HepG2 (cell line): ENCODE results near the gene IQCE. TPM values are rescaled to one million over a fixed set of nuclear protein-coding genes. Genes with fewer than 3 reads are reported as not detected.

ENCODE experiments used
- ARNT ChIP-seq: fragments of 450-650 bp; IDR thresholded peaks from 2 replicates; pipeline ENCODE4 v1.6.1; 2017
- CREB1 ChIP-seq, 2 experiments: fragments of 450-650 bp in 1 of 2; IDR thresholded peaks; 2 replicates each; pipeline ENCODE4 v1.6.1; 2016 to 2017; ENCODE audit warnings: control low read depth in 1 of 2, mild to moderate bottlenecking in 1 of 2, missing compliant biosample characterization in 1 of 2, missing genetic modification characterization in 1 of 2
- EP300 ChIP-seq, 3 experiments: sonication (generic) in 1 of 3; formaldehyde crosslinking in 1 of 3; IDR thresholded peaks; 2 replicates each; pipeline versions ENCODE4 v1.5.1 to v1.6.1; 2011 to 2020; ENCODE audit warnings: low read depth in 2 of 3, low read length in 2 of 3, borderline replicate concordance in 1 of 3, improper control_type of control experiment in 1 of 3, mild to moderate bottlenecking in 1 of 3, missing genetic modification reagents in 1 of 3, moderate library complexity in 1 of 3
- GATAD1 ChIP-seq: IDR thresholded peaks from 2 replicates; pipeline ENCODE4 v1.6.1; 2016; ENCODE audit warnings: missing genetic modification reagents, missing compliant biosample characterization
- HDAC6 ChIP-seq: fragments of 200-600 bp; sonication (generic); IDR thresholded peaks from 2 replicates; pipeline ENCODE4 v1.7.0; 2017; ENCODE audit warnings: mild to moderate bottlenecking, antibody characterized with exemption, low read length, low read depth
- HNRNPK ChIP-seq: fragments of 200-400 bp; formaldehyde crosslinking; IDR thresholded peaks from 2 replicates; pipeline ENCODE4 v1.6.1; 2018; ENCODE audit warnings: low read length, low read depth, moderate library complexity, mild to moderate bottlenecking; ENCODE audit not compliant: poor library complexity, severe bottlenecking
- HOXD1 ChIP-seq: sonication (generic); formaldehyde crosslinking; IDR thresholded peaks from 2 replicates; pipeline ENCODE4 v1.5.0; 2020; ENCODE audit warnings: missing genetic modification reagents
- KLF12 ChIP-seq: sonication (generic); formaldehyde crosslinking; IDR thresholded peaks from 2 replicates; pipeline ENCODE4 v1.4.0; 2020; ENCODE audit warnings: missing genetic modification reagents, borderline replicate concordance
- NCOR1 ChIP-seq: fragments of 200-600 bp; sonication (generic); IDR thresholded peaks from 2 replicates; pipeline ENCODE4 v1.7.0; 2017; ENCODE audit warnings: antibody characterized with exemption, low read length, borderline replicate concordance
- POLR2A ChIP-seq, 2 experiments: IDR thresholded peaks; 2 replicates each; pipeline ENCODE4 v1.6.1; 2011; ENCODE audit warnings: low read depth in 2 of 2, low read length in 2 of 2, mild to moderate bottlenecking in 1 of 2, moderate library complexity in 1 of 2; ENCODE audit not compliant: insufficient read depth in 1 of 2
- POLR2G ChIP-seq: fragments of 200-400 bp; formaldehyde crosslinking; IDR thresholded peaks from 2 replicates; pipeline ENCODE4 v1.6.1; 2018; ENCODE audit warnings: mild to moderate bottlenecking, low read depth, low read length, moderate library complexity
- RFX1 ChIP-seq: fragments of 450-650 bp; IDR thresholded peaks from 2 replicates; pipeline ENCODE4 v1.6.1; 2017
- TGIF2 ChIP-seq: IDR thresholded peaks from 2 replicates; pipeline ENCODE4 v1.6.1; 2016; ENCODE audit warnings: control low read depth, missing compliant biosample characterization
- TMF1 ChIP-seq: sonication (generic); formaldehyde crosslinking; IDR thresholded peaks from 2 replicates; pipeline ENCODE4 v1.8.1; 2022; ENCODE audit warnings: low read depth, missing genetic modification reagents
- TOPORS ChIP-seq: sonication (generic); formaldehyde crosslinking; IDR thresholded peaks from 2 replicates; pipeline ENCODE4 v1.8.0; 2023; ENCODE audit warnings: mild to moderate bottlenecking, missing genetic modification reagents
- TSC22D2 ChIP-seq: sonication (generic); formaldehyde crosslinking; IDR thresholded peaks from 2 replicates; pipeline ENCODE4 v1.5.1; 2020; ENCODE audit warnings: missing genetic modification reagents, mild to moderate bottlenecking, borderline replicate concordance
- ZC3H4 ChIP-seq: sonication (generic); formaldehyde crosslinking; IDR thresholded peaks from 2 replicates; pipeline ENCODE4 v1.4.0; 2020; ENCODE audit warnings: missing genetic modification reagents, borderline replicate concordance
- ZFP1 ChIP-seq: IDR thresholded peaks from 2 replicates; pipeline ENCODE4 v1.6.1; 2016
- ZFY ChIP-seq: sonication (generic); formaldehyde crosslinking; IDR thresholded peaks from 2 replicates; pipeline ENCODE4 v1.4.0; 2020; ENCODE audit warnings: missing genetic modification reagents
- ZNF317 ChIP-seq: sonication (generic); formaldehyde crosslinking; IDR thresholded peaks from 2 replicates; pipeline ENCODE4 v1.5.0; 2020; ENCODE audit warnings: mild to moderate bottlenecking, missing genetic modification reagents
- ZNF367 ChIP-seq: sonication (generic); formaldehyde crosslinking; IDR thresholded peaks from 2 replicates; pipeline ENCODE4 v1.4.0; 2020; ENCODE audit warnings: missing genetic modification reagents, borderline replicate concordance
- ZNF607 ChIP-seq: sonication (generic); formaldehyde crosslinking; IDR thresholded peaks from 2 replicates; pipeline ENCODE4 v1.5.1; 2020; ENCODE audit warnings: missing genetic modification reagents, mild to moderate bottlenecking, borderline replicate concordance
- ZNF720 ChIP-seq: sonication (generic); formaldehyde crosslinking; IDR thresholded peaks from 2 replicates; pipeline ENCODE4 v1.4.0; 2020; ENCODE audit warnings: missing genetic modification reagents
- polyA plus RNA-seq, 8 experiments: library from polyadenylated mRNA; depleted of rRNA in 3 of 8; stranded (reverse) in 7 of 8; unstranded in 1 of 8; fragments of >200 nt; fragmentation: Illumina TruSeq in 4 of 8; extraction: Trizol in 4 of 8; gene quantifications; 2 replicates each; pipeline versions ENCODE4 v1.2.1 to v1.2.3, GENCODE V29; 2011 to 2016; ENCODE audit warnings: low read depth in 4 of 8, missing spikeins in 1 of 8, mixed read lengths in 1 of 8; ENCODE audit not compliant: insufficient read depth in 1 of 8
- total RNA-seq, 5 experiments: library from RNA; depleted of rRNA; stranded (reverse); fragments of >200 nt; fragmentation: Illumina TruSeq; extraction: Trizol; gene quantifications; 2 replicates each; pipeline ENCODE4 v1.2.3, GENCODE V29; 2016; ENCODE audit warnings: low read depth in 1 of 5
- TF ChIP-seq, protein P1 (sequence below): sonication (generic); formaldehyde crosslinking; IDR thresholded peaks from 2 replicates; pipeline ENCODE4 v1.8.0; 2022; ENCODE audit warnings: missing genetic modification reagents, low read depth, mild to moderate bottlenecking, borderline replicate concordance
- TF ChIP-seq, protein P2 (sequence below): sonication (generic); formaldehyde crosslinking; IDR thresholded peaks from 2 replicates; pipeline ENCODE4 v1.8.1; 2023; ENCODE audit warnings: mild to moderate bottlenecking, missing genetic modification reagents, borderline replicate concordance
- TF ChIP-seq, protein P3 (sequence below): sonication (generic); formaldehyde crosslinking; IDR thresholded peaks from 2 replicates; pipeline ENCODE4 v1.8.0; 2022; ENCODE audit warnings: mild to moderate bottlenecking, missing genetic modification reagents, moderate library complexity
- TF ChIP-seq, protein P4 (sequence below): sonication (generic); formaldehyde crosslinking; IDR thresholded peaks from 2 replicates; pipeline ENCODE4 v1.9.0; 2021; ENCODE audit warnings: missing genetic modification reagents, mild to moderate bottlenecking, borderline replicate concordance
- TF ChIP-seq, protein P5 (sequence below), 2 experiments: fragments of 450-650 bp in 1 of 2; sonication (generic) in 1 of 2; formaldehyde crosslinking; IDR thresholded peaks; 2 replicates each; pipeline versions ENCODE4 v1.5.0 to v1.8.0; 2020 to 2022; ENCODE audit warnings: mild to moderate bottlenecking in 1 of 2, missing genetic modification reagents in 1 of 2

The IQCE gene
- total and polyA plus RNA-seq, 2 of the 13 experiments (the other 11 are each of a cell fraction or from before 2014, with no cell fraction given) = 1.5 to 2.5 TPM

DNA sequence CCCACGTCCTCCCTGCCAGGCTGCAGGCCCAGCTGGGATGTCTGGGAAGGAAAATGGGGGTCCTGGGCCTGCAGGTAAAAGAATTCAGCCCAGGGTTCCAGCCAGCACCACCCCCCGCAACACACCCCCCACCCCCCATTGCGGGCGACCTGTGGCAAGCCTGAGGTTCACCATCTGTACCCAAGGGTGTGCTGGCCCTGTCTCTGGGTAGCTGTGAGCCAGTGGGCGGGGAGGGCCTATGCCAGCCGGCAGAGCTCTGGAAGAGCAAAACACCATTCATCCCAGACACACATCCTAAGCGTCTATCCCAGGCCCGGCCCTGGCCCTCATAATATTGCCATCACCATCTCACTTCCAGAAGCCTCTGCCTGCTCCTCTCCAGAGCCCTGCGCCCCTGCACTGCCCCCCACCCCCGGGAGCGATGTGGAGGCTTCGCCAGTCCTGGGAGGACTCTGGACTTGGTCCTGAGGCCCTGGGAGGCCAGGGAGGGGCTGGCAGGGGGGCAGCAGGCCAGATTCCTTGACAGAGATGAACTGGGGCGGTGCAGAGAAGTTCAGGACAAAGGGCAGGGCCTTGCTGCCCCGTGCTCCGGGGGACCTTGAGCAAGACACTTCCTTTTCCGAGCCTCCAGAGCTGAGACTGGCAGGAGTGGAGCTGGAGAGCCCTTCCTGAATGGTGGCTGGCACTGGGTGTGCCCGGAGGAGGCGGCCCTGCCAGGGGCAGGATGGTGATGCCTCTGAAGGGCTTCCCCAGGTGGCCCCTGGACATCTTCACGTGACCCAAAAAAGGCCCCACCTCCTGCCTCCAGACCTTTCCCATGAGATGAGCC is 64.3 kb downstream of the IQCE start (continued):
- TF ChIP-seq POLR2A (IDR thresholded peaks at IDR 0.05; ENCODE audit: insufficient read depth in 1 of 2, low read depth in 2 of 2, low read length in 2 of 2) (no peak), ZNF317 (CRISPR knock-in tag) (peak; percentile 77; the same call in 1 of the 2 replicates), HDAC6 (no peak), CREB1 (IDR thresholded peaks at IDR 0.05) (no peak), CREB1 (CRISPR knock-in tag; IDR thresholded peaks at IDR 0.05) (no peak), ZNF367 (no peak), TMF1 (CRISPR knock-in tag) (no peak), HNRNPK (no peak), HOXD1 (CRISPR knock-in tag) (peak; percentile 85), ZNF607 (CRISPR knock-in tag) (peak; percentile 39; the same call in 1 of the 2 replicates), GATAD1 (no peak; the same call in 1 of the 2 replicates), TOPORS (no peak), RFX1 (no peak), ARNT (no peak), ZFY (CRISPR knock-in tag) (peak; percentile 67), KLF12 (peak; percentile 81; the same call in 1 of the 2 replicates), NCOR1 (peak; percentile 89), ZFP1 (CRISPR knock-in tag) (no peak), EP300 (IDR thresholded peaks at IDR 0.05; ENCODE audit: low read depth in 2 of 2, low read length in 2 of 2) (peak in 1 of 2 experiments; percentile 86; a peak in 2 of 4 replicates), EP300 (CRISPR knock-in tag; IDR thresholded peaks at IDR 0.05; ENCODE audit: borderline replicate concordance) (no peak), ZNF720 (CRISPR knock-in tag) (no peak), TGIF2 (CRISPR knock-in tag) (no peak), POLR2G (peak; percentile 80), TSC22D2 (CRISPR knock-in tag) (no peak), ZC3H4 (CRISPR knock-in tag) (no peak)
- TF ChIP-seq, protein P1, sequence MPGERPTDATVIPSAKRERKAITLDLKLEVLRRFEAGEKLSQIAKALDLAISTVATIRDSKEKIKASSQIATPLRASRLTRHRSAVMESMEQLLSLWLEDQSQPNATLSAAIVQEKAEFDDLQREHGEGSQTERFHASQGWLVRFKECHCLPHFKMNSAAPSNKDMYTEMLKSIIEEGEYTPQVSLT (CRISPR knock-in tag) = no peak
- TF ChIP-seq, protein P2, sequence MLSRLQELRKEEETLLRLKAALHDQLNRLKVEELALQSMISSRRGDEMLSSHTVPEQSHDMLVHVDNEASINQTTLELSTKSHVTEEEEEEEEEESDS = no peak
- TF ChIP-seq, protein P3, sequence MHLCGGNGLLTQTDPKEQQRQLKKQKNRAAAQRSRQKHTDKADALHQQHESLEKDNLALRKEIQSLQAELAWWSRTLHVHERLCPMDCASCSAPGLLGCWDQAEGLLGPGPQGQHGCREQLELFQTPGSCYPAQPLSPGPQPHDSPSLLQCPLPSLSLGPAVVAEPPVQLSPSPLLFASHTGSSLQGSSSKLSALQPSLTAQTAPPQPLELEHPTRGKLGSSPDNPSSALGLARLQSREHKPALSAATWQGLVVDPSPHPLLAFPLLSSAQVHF = no peak
- TF ChIP-seq, protein P4, sequence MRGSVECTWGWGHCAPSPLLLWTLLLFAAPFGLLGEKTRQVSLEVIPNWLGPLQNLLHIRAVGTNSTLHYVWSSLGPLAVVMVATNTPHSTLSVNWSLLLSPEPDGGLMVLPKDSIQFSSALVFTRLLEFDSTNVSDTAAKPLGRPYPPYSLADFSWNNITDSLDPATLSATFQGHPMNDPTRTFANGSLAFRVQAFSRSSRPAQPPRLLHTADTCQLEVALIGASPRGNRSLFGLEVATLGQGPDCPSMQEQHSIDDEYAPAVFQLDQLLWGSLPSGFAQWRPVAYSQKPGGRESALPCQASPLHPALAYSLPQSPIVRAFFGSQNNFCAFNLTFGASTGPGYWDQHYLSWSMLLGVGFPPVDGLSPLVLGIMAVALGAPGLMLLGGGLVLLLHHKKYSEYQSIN = no peak
- TF ChIP-seq, protein P5, sequence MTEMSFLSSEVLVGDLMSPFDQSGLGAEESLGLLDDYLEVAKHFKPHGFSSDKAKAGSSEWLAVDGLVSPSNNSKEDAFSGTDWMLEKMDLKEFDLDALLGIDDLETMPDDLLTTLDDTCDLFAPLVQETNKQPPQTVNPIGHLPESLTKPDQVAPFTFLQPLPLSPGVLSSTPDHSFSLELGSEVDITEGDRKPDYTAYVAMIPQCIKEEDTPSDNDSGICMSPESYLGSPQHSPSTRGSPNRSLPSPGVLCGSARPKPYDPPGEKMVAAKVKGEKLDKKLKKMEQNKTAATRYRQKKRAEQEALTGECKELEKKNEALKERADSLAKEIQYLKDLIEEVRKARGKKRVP (CRISPR knock-in tag; IDR thresholded peaks at IDR 0.05) = 0 out of 4 replicates have a peak, but pooled peaks of 1 of the 2 experiments have one; percentile 41
